ENCODE data around the gene IFI27L2.

The IFI27L2 gene

GRCh38 chr14:94123296-94123695 is 6.1 kb downstream of the IFI27L2 start:
- H3K27me3 ChIP-seq (replicated peaks; ENCODE audit: control insufficient read depth, insufficient read depth, low read length) = no peaks in the 10 kb centered on the region; the same call in 1 of the 2 replicates
- no peak overlapping the region for H3K4me3 ChIP-seq (replicated peaks; ENCODE audit: low read depth, low read length)
- no peak for DNase-seq (ENCODE audit: extremely low read depth, insufficient read length)
- TF ChIP-seq, protein P1, sequence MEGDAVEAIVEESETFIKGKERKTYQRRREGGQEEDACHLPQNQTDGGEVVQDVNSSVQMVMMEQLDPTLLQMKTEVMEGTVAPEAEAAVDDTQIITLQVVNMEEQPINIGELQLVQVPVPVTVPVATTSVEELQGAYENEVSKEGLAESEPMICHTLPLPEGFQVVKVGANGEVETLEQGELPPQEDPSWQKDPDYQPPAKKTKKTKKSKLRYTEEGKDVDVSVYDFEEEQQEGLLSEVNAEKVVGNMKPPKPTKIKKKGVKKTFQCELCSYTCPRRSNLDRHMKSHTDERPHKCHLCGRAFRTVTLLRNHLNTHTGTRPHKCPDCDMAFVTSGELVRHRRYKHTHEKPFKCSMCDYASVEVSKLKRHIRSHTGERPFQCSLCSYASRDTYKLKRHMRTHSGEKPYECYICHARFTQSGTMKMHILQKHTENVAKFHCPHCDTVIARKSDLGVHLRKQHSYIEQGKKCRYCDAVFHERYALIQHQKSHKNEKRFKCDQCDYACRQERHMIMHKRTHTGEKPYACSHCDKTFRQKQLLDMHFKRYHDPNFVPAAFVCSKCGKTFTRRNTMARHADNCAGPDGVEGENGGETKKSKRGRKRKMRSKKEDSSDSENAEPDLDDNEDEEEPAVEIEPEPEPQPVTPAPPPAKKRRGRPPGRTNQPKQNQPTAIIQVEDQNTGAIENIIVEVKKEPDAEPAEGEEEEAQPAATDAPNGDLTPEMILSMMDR (IDR thresholded peaks at IDR 0.05; ENCODE audit: insufficient read depth, low read length, poor library complexity, severe bottlenecking) = no peak
- H3K36me3 ChIP-seq (ENCODE audit: control insufficient read depth, insufficient read depth, low read length) = peaks cover 5% of the 10 kb centered on the region

DNA sequence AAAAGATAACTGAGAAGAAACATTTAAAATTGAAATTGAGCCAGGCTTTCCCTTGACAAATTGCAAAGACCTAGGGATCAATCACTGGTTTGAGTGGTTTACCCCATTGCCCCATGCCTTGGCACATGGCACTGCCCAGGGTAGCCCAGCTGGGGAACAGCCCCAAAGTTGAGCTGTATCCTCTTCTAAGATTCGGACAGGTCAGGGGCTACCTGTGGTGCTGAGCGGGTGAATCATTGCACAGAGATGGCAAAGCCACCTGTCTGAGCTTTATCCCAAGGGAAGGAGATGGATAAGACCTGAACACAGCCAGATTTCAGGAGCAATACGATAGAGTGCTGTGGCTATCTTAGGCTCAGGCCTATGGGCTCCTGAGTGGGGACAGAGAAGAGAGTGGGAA is 7.0 kb downstream of the IFI27L2 start:
- H3K36me3 ChIP-seq (ENCODE audit: control insufficient read depth, insufficient read depth, low read length) = peaks cover 5% of the 10 kb centered on the region
- TF ChIP-seq, protein P1 (IDR thresholded peaks at IDR 0.05; ENCODE audit: insufficient read depth, low read length, poor library complexity, severe bottlenecking) = no peak
- no peak for DNase-seq (ENCODE audit: extremely low read depth, insufficient read length)
- H3K4me3 ChIP-seq (replicated peaks; ENCODE audit: low read depth, low read length) = no peak overlapping the region
- no peaks in the 10 kb centered on the region; the same call in 1 of the 2 replicates for H3K27me3 ChIP-seq (replicated peaks; ENCODE audit: control insufficient read depth, insufficient read depth, low read length)

DNA sequence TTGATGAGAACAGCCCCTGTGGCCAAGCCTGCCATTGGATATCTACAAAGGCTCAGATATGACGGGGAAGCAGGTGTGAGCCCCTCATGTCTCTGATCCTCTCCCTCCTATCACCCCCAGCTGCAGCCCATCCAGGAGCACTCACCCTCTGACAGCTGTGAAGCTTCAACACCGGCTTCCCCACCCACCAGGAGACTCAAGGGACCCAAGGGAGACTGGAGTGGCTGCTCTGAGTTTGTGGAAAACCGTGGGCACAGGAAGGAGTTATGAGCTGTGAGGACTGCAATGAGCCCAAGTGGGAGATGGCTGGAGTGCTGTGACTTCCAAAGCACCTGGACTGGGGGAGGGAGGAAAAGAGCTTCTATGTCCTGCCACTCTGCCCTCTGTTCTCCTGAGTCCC is 7.9 kb downstream of the IFI27L2 start:
- Histone ChIP-seq H3K36me3 (ENCODE audit: control insufficient read depth, insufficient read depth, low read length) (no peaks in the 10 kb centered on the region; the same call in 1 of the 2 replicates), H3K27me3 (replicated peaks; ENCODE audit: control insufficient read depth, insufficient read depth, low read length) (peaks cover 2% of the 10 kb centered on the region), H3K4me3 (replicated peaks; ENCODE audit: low read depth, low read length) (no peak overlapping the region)
- TF ChIP-seq, protein P1 (IDR thresholded peaks at IDR 0.05; ENCODE audit: insufficient read depth, low read length, poor library complexity, severe bottlenecking) = no peak
- DNase-seq (ENCODE audit: extremely low read depth, insufficient read length) = no peak

GRCh38 chr14:94120667-94121340 is 8.6 kb downstream of the IFI27L2 start:
- no peak for DNase-seq (ENCODE audit: extremely low read depth, insufficient read length)
- peaks cover 2% of the 10 kb centered on the region for H3K27me3 ChIP-seq (replicated peaks; ENCODE audit: control insufficient read depth, insufficient read depth, low read length)
- TF ChIP-seq, protein P1 (IDR thresholded peaks at IDR 0.05; ENCODE audit: insufficient read depth, low read length, poor library complexity, severe bottlenecking) = no peak
- H3K4me3 ChIP-seq (replicated peaks; ENCODE audit: low read depth, low read length) = no peak overlapping the region
- no peaks in the 10 kb centered on the region for H3K36me3 ChIP-seq (ENCODE audit: control insufficient read depth, insufficient read depth, low read length)

- no peak overlapping the region for H3K4me3 ChIP-seq (replicated peaks; ENCODE audit: low read depth, low read length)
- no peak for DNase-seq (ENCODE audit: extremely low read depth, insufficient read length)
- TF ChIP-seq, protein P1 (IDR thresholded peaks at IDR 0.05; ENCODE audit: insufficient read depth, low read length, poor library complexity, severe bottlenecking) = no peak
- H3K36me3 ChIP-seq (ENCODE audit: control insufficient read depth, insufficient read depth, low read length) = no peaks in the 10 kb centered on the region
- H3K27me3 ChIP-seq (replicated peaks; ENCODE audit: control insufficient read depth, insufficient read depth, low read length) = peaks cover 2% of the 10 kb centered on the region
Measured at GRCh38 chr14:94119071-94119470, 10.3 kb downstream of the IFI27L2 start.

Data from GM06990 (cell line).